B cell (primary cell): ENCODE results near the gene S100A3.

ENCODE experiments used
- EZH2 ChIP-seq: IDR thresholded peaks from 2 replicates; pipeline ENCODE4 v1.6.1; 2012; ENCODE audit warnings: borderline replicate concordance, low read depth, mild to moderate bottlenecking, moderate library complexity, low read length; ENCODE audit not compliant: insufficient read depth, poor library complexity, severe bottlenecking
- TF ChIP-seq, protein P1 (sequence below): fragments of 200-600 bp; IDR thresholded peaks from one replicate; pipeline ENCODE4 v1.8.0; 2022; ENCODE audit warnings: antibody characterized with exemption, mild to moderate bottlenecking

DNA sequence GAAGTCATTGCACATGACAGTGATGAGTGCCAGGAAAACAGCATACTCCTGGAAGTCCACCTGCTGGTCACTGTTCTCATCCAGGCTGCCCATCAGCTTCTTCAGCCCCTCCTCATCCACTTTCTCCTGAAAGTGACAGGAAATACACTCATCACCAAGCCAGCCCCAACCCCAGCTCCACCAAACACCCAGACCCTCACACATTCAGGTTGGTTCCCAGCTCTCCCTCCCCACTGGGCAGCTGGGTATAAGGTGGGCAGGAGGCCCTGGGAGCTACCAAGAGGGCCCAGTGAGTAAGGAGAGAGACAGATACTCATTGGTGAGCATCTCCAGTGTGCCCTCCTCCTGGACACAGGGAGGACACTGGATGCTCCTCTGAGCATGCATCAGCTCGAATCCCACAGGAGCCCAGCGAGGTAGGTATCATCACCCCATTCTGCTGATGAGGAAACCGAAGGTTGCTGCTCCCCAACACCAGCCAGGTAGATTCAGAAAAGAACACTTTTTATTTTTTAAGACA lies 12.5 kb upstream of the S100A3 start:
- TF ChIP-seq, protein P1, sequence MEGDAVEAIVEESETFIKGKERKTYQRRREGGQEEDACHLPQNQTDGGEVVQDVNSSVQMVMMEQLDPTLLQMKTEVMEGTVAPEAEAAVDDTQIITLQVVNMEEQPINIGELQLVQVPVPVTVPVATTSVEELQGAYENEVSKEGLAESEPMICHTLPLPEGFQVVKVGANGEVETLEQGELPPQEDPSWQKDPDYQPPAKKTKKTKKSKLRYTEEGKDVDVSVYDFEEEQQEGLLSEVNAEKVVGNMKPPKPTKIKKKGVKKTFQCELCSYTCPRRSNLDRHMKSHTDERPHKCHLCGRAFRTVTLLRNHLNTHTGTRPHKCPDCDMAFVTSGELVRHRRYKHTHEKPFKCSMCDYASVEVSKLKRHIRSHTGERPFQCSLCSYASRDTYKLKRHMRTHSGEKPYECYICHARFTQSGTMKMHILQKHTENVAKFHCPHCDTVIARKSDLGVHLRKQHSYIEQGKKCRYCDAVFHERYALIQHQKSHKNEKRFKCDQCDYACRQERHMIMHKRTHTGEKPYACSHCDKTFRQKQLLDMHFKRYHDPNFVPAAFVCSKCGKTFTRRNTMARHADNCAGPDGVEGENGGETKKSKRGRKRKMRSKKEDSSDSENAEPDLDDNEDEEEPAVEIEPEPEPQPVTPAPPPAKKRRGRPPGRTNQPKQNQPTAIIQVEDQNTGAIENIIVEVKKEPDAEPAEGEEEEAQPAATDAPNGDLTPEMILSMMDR, result no peak
- TF ChIP-seq EZH2, result no peak
